WTC11 (cell line): ENCODE data around the gene NAV3.

Experiments used
- CBFB ChIP-seq: sonication (generic); formaldehyde crosslinking; IDR thresholded peaks from 2 replicates; pipeline ENCODE4 v1.8.1; 2022; ENCODE audit warnings: mild to moderate bottlenecking, low read depth, missing genetic modification reagents
- CTCF ChIP-seq: fragments of 200-600 bp; IDR thresholded peaks from 2 replicates; pipeline ENCODE4 v1.8.0; 2022; ENCODE audit warnings: antibody characterized with exemption
- E2F4 ChIP-seq: sonication (generic); formaldehyde crosslinking; IDR thresholded peaks from 2 replicates; pipeline ENCODE4 v1.8.1; 2022; ENCODE audit warnings: low read depth, mild to moderate bottlenecking, moderate library complexity, missing genetic modification reagents, borderline replicate concordance
- TEAD4 ChIP-seq: sonication (generic); formaldehyde crosslinking; IDR thresholded peaks from 2 replicates; pipeline ENCODE4 v1.8.0; 2022; ENCODE audit warnings: mild to moderate bottlenecking, missing genetic modification reagents
- USF1 ChIP-seq: sonication (generic); formaldehyde crosslinking; IDR thresholded peaks from 2 replicates; pipeline ENCODE4 v1.8.0; 2022; ENCODE audit warnings: mild to moderate bottlenecking, missing genetic modification reagents
- ZNF281 ChIP-seq: sonication (generic); formaldehyde crosslinking; IDR thresholded peaks from 2 replicates; pipeline ENCODE4 v1.8.0; 2023; ENCODE audit warnings: mild to moderate bottlenecking, missing genetic modification reagents

- no peak for TF ChIP-seq USF1 (CRISPR knock-in tag)
- TF ChIP-seq CTCF: no peak
- no peak for TF ChIP-seq CBFB (CRISPR knock-in tag)
- no peak for TF ChIP-seq ZNF281 (CRISPR knock-in tag)
- TF ChIP-seq E2F4 (CRISPR knock-in tag): no peak
- TF ChIP-seq TEAD4 (CRISPR knock-in tag): no peak
These were observed 418.9 kb downstream of the NAV3 start for GRCh38 chr12:78249578-78249977.
